Fibroblast of the aortic adventitia (primary cell): Measurements from ENCODE around the gene SREBF1. TPM values are rescaled to one million over a fixed set of nuclear protein-coding genes. Genes with fewer than 3 reads are reported as not detected.

Experiments used
- DNase-seq: peaks from one replicate; pipeline ENCODE4 v3.0.0-alpha.2; 2010; ENCODE audit warnings: low read depth
- H3K4me3 ChIP-seq: 2 replicates; pipeline ENCODE4 v1.5.1; 2011; ENCODE audit warnings: low read depth, mild to moderate bottlenecking, control low read depth, low read length, moderate library complexity
- CTCF ChIP-seq: IDR thresholded peaks from 2 replicates; pipeline ENCODE4 v1.5.1; 2011; ENCODE audit warnings: mild to moderate bottlenecking, low read length, control low read depth, inconsistent platforms; ENCODE audit not compliant: insufficient read depth
- small RNA-seq: library from RNA; depleted of rRNA; stranded (forward); fragments of <200 nt; gene quantifications from one replicate; pipeline ENCODE3, GENCODE V24; 2012
- total RNA-seq: library from RNA; depleted of rRNA; stranded (reverse); fragments of >200 nt; gene quantifications from 2 replicates; pipeline ENCODE4 v1.2.3, GENCODE V29; 2012; ENCODE audit warnings: low replicate concordance

The SREBF1 gene
- total RNA-seq, 1 donor = 48.7 TPM

- H3K4me3 ChIP-seq = no peak overlapping the region
- no peak for TF ChIP-seq CTCF
- DNase-seq = no peak
Measured at GRCh38 chr17:17762744-17763105, 74.1 kb downstream of the SREBF1 start.

Small RNA genes within 50 kb of the gene (small RNA-seq; reads per million reads assigned to genes)
- gene MIR33B = 17.2 reads per million, percentile 95 among the genes with 10 or more reads in this experiment
- gene MIR6777 = 0.51 reads per million

Other genes with a start within 250 kb of the SREBF1 start
- gene PEMT, start 245.3 kb downstream of the SREBF1 start, total RNA-seq = 9.0 and 28.4 TPM in 2 replicates
- gene RAI1, start 155.5 kb downstream of the SREBF1 start, total RNA-seq = 7.5 and 9.1 TPM in 2 replicates
- gene TOM1L2, start 135.4 kb upstream of the SREBF1 start, total RNA-seq = 27.2 and 40.3 TPM in 2 replicates
- 0.74 and 1.8 TPM in 2 replicates for gene DRC3, start 135.9 kb upstream of the SREBF1 start, total RNA-seq
- 17.8 and 43.4 TPM in 2 replicates for gene ATPAF2, start 202.2 kb upstream of the SREBF1 start, total RNA-seq
- 5.5 and 7.8 TPM in 2 replicates for gene GID4, start 202.4 kb upstream of the SREBF1 start, total RNA-seq